HG02840 (cell line): ENCODE measurements around the gene KRTAP10-10.
"Not testable (repeated sequence)": the region's sequence is repeated elsewhere in the genome, so short reads cannot be mapped to it uniquely, and the experiment has no call there.

ENCODE experiments used
- ATAC-seq: cut with Tn5 transposase; IDR thresholded peaks from one replicate; pipeline ENCODE4 v1.9.1; 2021; ENCODE audit warnings: mild to moderate bottlenecking, moderate library complexity, moderate number of reproducible peaks; ENCODE audit not compliant: unreplicated experiment, low FRiP score

Gene KRTAP10-10

GRCh38 chr21:44648557-44649311 lies 11.6 kb downstream of the KRTAP10-10 start:
- no peak for ATAC-seq

- no peak for ATAC-seq
Observed at GRCh38 chr21:44649521-44650100, 12.5 kb downstream of the KRTAP10-10 start.

- ATAC-seq: no peak
Observed at GRCh38 chr21:44650265-44650972, 13.3 kb downstream of the KRTAP10-10 start.

- no peak for ATAC-seq
Observed at GRCh38 chr21:44650973-44651675, 14.0 kb downstream of the KRTAP10-10 start.

- no peak for ATAC-seq
Observed at GRCh38 chr21:44653123-44653522, 16.0 kb downstream of the KRTAP10-10 start.

GRCh38 chr21:44653656-44654575 lies 16.8 kb downstream of the KRTAP10-10 start:
- ATAC-seq: no peak

GRCh38 chr21:44654576-44655175 lies 17.5 kb downstream of the KRTAP10-10 start, which contains the start of gene KRTAP12-4:
Gene KRTAP12-4, minus strand, starts transcription at chr21:44654659. Its CDS starts 45 bp downstream, at chr21:44654614.
- no peak for ATAC-seq

GRCh38 chr21:44656868-44657267 lies 19.7 kb downstream of the KRTAP10-10 start:
- ATAC-seq: no peak

- ATAC-seq: no peak
Observed at GRCh38 chr21:44657635-44658540, 20.7 kb downstream of the KRTAP10-10 start, which contains the start of gene KRTAP12-3. Gene KRTAP12-3, plus strand, starts transcription at chr21:44657932. Its CDS starts 48 bp downstream, at chr21:44657980.

GRCh38 chr21:44658541-44658910 lies 21.4 kb downstream of the KRTAP10-10 start:
- ATAC-seq: no peak

GRCh38 chr21:44658913-44659595 lies 21.9 kb downstream of the KRTAP10-10 start:
- ATAC-seq: no peak

GRCh38 chr21:44661567-44661966 lies 24.4 kb downstream of the KRTAP10-10 start:
- ATAC-seq: not testable (repeated sequence)

- no peak for ATAC-seq
Observed at GRCh38 chr21:44664691-44665090, 27.5 kb downstream of the KRTAP10-10 start.

GRCh38 chr21:44666401-44667320 lies 29.5 kb downstream of the KRTAP10-10 start, which contains the start of gene KRTAP12-2:
Gene KRTAP12-2, minus strand, starts transcription at chr21:44666927. Its CDS starts 41 bp downstream, at chr21:44666886.
- ATAC-seq: no peak

- ATAC-seq: no peak
Observed at GRCh38 chr21:44667612-44668011, 30.5 kb downstream of the KRTAP10-10 start.

- ATAC-seq: no peak
Observed at GRCh38 chr21:44670642-44671432, 33.7 kb downstream of the KRTAP10-10 start.
